Measurements from ENCODE around the gene TAOK1.

Gene TAOK1

GRCh38 chr17:29572691-29573557 is 182.8 kb downstream of the TAOK1 start:
- DNase-seq, result peak; percentile 61 to 67

GRCh38 chr17:29573558-29573869 is 183.4 kb downstream of the TAOK1 start:
- DNase-seq, result no peak

GRCh38 chr17:29573871-29574731 is 183.9 kb downstream of the TAOK1 start:
- no peak for DNase-seq

GRCh38 chr17:29574732-29575510 is 184.8 kb downstream of the TAOK1 start:
- DNase-seq, result no peak

GRCh38 chr17:29575511-29576213 is 185.5 kb downstream of the TAOK1 start:
- DNase-seq, result no peak

GRCh38 chr17:29576214-29577000 is 186.2 kb downstream of the TAOK1 start:
- DNase-seq, result no peak

- DNase-seq, result no peak
These were observed 186.8 kb downstream of the TAOK1 start for GRCh38 chr17:29577001-29577370.

- no peak for DNase-seq
These were observed 187.4 kb downstream of the TAOK1 start for GRCh38 chr17:29577385-29578211.

- DNase-seq, result no peak
These were observed 188.7 kb downstream of the TAOK1 start for GRCh38 chr17:29578626-29579485.

- DNase-seq, result peak; percentile 87 to 90
These were observed 190.0 kb downstream of the TAOK1 start for GRCh38 chr17:29579866-29580771.

GRCh38 chr17:29581583-29582253 is 191.6 kb downstream of the TAOK1 start:
- DNase-seq, result no peak

GRCh38 chr17:29582254-29582765 is 192.1 kb downstream of the TAOK1 start:
- DNase-seq, result no peak

- DNase-seq, result no peak
These were observed 192.6 kb downstream of the TAOK1 start for GRCh38 chr17:29582772-29583171.

GRCh38 chr17:29583324-29584248 is 193.4 kb downstream of the TAOK1 start:
- DNase-seq, result no peak

GRCh38 chr17:29584452-29585079 is 194.4 kb downstream of the TAOK1 start:
- DNase-seq, result no peak

- DNase-seq, result peak in 1 of 2 donors; percentile 40
These were observed 195.1 kb downstream of the TAOK1 start for GRCh38 chr17:29585080-29585751.
